ENCODE measurements around the gene RGS17.
"Not testable (repeated sequence)": the region's sequence is repeated elsewhere in the genome, so short reads cannot be mapped to it uniquely, and the experiment has no call there.

Gene RGS17, protein sequence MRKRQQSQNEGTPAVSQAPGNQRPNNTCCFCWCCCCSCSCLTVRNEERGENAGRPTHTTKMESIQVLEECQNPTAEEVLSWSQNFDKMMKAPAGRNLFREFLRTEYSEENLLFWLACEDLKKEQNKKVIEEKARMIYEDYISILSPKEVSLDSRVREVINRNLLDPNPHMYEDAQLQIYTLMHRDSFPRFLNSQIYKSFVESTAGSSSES

DNA sequence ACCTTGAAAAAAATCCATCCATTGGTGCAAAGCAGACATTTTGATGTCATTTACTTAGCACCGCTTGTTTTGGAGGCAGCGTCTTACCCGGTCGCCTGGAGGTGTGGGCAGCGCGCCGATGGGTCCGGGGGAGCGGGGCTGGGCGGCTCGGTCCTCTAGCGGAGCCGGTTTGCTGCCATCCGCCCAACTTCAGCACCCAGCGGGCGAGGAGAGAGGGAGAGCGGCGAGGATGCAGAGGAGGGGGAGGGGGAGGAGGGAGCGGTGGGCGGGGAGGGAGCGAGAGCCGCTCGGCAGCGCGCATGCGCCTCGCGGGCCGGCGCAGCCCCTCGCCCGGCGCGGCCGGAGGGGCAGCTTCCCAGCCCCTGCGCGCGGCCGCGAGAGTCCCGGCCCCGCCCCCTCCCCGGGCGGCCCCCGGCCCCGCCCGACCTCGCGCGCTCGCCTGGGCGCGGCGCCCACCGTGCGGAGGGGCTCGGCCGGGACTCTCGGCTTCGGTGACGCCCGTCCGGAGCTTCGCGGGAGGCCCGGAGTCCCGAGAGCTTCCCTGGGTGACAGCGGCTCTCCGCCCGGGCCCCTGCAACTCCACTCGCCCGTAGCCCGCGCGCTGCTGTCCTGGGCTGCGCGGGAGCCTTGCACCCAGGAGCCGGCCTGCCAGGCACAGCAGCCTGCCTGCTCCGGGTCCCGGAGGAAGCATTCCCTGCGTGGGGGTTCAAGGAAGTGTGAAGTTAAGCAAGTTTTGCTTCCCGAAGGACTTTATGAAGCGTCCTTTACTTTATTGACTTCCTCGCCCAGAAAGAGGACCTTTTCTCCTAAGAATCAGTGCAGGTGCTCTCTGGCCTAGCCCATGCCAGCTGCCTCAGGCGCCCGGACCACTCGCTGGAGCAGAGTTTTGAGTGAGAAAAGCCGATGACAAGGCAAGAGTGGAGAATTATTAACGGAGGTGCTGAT, at the start of gene RGS17:
RGS17 (minus strand) TSS at position 246 of the 945 bp plus-strand sequence. CDS start 87,264 bp downstream, outside the sequence.
- DNase-seq (ENCODE audit: low spot score): peak; percentile 97

DNA sequence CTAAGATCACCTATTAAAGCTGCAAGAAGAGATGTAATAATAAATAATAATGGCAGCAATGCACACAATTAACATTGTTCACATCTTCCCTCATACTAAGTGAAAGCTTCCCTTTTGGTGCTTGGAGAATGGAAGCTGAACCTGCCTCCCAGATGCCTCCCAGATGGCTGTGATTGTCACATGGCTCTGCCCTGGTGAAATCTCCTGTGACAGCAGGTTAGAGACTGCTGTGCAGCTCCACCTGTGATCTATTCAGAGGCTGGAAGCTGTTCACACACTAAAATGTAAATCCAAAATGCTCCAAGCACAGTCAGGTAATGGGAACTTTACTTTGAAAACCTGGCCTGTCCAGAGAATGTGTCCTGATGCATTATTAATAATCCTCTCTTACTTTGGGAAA, 41.7 kb upstream of the RGS17 start:
- DNase-seq (ENCODE audit: low spot score): no peak
- FAIRE-seq: no peak

More for the DNA sequence above, at the start of gene RGS17:
- FAIRE-seq: peak; percentile 97

DNA sequence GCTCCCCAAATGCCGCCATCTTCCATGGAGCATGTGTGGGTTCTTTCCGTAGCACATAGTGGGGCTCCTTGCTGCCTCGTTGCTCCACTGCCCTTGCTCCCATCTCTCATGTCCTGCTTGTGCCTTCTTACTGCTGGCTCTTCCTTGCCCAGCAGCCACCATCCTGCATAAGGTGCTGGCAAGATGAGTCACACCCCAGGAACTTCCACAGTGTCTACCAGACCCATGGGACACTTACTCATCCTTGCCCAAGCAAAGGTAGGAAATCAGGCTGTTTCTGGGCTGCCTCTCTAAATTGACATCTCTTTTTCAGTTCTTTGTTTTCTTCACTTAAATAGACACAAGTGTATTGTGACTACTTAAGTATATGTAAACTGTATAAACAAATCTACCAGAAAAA, 39.4 kb upstream of the RGS17 start:
- DNase-seq (ENCODE audit: low spot score): peak; percentile 78

DNA sequence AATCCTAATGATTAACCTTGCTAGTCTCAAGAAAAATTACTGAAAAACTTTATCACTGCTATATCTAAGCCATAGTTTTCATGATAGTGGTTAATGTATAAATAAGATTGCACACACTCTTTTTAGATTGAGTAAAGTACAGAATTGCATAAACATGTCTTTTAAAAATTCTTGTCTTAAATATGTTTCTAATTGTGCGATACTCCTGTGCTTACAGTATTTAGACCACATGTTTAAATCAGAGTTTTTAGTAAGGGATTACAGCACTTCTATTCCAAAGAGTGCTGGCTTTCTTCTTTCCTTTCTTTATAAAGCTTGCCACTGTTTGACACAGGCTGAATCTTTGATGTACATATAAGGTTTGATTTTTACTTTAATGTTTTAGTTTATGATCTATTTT, 36.8 kb upstream of the RGS17 start:
- FAIRE-seq (no peak), DNase-seq (ENCODE audit: low spot score) (no peak)

More for the DNA sequence above, 39.4 kb upstream of the RGS17 start:
- FAIRE-seq: peak; percentile 96

DNA sequence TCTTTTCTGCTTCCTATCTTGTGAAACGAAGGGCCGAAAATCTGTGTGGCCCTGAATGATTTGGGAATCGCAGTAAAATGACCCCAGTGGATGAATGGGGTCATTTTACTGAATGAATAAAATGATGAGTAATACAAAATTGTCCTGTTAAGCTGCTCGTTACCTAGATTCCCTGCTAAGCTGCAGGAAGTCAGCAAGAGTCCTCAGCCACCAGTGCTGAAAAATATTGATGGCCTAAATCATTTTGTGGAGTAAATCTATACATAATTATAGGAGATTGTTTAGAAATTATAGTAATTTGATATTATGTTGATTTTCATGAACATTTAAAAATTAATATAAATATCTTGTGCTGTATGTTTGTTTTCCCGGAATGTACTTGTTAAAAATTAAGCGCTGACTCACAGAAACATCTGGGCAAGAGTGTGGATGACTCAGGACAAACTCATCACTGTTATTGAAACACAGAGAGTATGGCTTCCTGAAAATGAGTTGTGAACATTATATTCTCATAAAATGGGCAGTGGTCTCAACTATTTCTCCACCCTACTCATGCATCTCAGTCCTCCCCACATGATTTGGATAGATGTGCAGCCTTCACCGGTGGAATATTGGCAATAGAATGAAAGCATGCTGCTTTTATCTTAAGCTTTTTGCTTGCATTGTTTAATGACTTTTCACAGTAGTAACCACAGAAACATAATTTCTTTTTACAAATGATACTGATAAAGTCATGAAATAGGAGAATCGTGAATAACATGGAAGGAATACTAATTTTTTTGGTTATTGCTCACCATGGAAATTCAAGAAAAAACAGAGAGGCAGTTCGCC, 36.2 kb upstream of the RGS17 start:
- DNase-seq (ENCODE audit: low spot score) (peak; percentile 63), FAIRE-seq (peak; percentile 70)

DNA sequence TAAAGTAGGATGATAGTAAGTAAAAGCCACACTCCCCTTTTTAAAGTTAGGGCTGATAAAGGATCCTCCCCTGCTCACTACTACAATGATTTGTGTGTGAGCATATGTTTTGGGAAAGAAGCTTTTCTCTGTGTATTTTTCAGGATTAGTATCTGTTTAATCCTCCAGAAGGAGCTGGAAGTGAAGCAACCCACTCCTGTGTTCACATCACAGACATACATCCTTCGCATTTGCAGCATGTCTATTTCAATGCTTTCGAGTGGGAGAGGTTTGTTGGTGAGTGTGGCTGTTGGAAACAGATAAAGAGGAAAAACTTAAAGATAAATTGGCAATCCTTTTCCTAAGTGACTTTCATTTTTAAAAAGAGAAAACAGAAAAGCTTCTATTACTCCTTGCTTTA, 31.6 kb upstream of the RGS17 start:
- DNase-seq (ENCODE audit: low spot score) (no peak), FAIRE-seq (no peak)

DNA sequence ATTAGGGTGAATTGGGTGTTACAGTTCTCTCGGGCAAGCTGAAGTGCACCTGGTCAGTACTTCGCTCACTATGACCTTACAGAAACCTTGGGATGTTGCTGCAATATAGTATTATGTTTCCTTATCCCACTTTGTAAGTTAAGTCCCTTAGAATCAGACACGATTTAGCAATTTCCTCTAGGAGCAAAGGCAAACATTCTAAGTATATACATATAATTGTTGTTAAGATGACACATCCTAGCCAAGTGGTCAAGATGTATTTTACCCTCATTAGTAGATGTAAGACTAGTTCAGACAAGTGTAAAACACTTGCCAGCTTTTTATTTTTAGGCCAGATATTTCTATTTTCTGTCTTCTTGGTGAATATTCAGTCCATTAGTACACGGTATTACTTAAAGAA, 31.1 kb upstream of the RGS17 start:
- FAIRE-seq (no peak), DNase-seq (ENCODE audit: low spot score) (no peak)

DNA sequence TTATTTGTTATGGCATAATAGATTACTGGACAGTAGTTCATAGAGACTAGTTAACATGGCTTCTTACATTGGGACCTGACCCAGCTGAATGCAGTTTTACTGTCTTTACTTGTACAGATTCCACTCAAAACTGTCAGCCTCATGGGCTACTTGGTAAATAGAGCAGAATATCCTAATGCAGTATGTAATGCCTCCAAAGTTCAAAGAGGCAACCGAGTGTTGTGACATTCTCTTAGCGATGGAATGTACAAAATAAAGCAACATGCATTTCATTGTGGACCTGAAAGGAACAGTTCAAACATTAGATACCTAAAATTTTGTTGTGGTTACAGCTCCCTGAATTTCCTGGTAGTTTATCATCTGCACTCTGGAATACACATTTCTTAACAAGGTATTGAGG, 29.1 kb upstream of the RGS17 start:
- no peak for DNase-seq (ENCODE audit: low spot score)
- no peak for FAIRE-seq

DNA sequence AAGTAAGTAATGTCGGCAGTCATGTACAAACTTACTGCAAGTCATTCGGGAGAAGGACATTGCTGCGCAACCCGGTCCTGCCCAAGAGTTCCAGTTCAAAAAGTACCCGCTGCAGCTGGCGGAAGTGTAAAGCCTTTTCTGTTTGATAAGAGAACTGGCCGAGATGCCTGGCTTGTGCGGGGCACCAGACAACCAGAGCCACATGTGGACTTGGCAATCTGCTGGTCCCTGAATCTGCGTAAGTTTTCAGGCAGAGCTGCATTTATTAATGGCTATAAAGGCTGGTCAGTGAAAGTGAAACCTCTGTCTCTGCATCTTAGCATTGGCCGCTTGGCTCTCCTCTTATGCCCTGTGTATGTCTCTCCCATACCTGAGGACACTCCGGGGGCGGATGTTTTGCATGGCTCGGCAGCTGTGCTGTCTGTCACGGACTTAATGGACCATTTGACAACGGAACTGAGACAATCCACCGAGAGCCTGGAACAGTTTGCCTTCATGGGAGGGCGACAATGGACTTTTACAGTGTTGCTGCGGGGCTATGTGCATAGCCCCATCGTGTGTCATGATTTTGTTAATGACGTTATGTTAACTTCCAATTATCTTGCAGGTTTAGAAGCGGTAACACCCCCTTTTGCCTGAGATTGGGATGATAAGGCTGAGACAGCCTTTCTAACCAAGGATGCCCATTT, 19.8 kb upstream of the RGS17 start:
- no peak for FAIRE-seq
- DNase-seq (ENCODE audit: low spot score): no peak

DNA sequence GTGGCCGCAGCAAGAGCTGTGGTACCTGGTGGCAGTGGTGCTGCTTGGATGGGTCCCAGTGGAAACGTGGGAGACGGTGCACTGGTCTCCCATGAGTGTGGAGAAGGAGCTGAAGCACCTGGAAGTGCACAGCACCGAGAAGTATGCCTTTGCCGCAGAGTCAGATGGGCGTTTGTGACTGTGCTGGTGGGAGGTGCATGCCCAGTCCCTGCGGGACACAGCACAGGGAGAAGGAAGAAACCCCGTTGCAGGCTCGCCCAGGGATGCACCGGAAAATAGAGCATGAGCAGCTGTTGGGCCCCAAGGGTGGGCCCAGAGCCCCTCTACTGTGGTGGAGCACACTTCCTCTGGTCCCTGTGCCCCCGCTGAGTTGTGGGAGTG, 19.3 kb upstream of the RGS17 start:
- no peak for FAIRE-seq
- DNase-seq (ENCODE audit: low spot score): no peak

DNA sequence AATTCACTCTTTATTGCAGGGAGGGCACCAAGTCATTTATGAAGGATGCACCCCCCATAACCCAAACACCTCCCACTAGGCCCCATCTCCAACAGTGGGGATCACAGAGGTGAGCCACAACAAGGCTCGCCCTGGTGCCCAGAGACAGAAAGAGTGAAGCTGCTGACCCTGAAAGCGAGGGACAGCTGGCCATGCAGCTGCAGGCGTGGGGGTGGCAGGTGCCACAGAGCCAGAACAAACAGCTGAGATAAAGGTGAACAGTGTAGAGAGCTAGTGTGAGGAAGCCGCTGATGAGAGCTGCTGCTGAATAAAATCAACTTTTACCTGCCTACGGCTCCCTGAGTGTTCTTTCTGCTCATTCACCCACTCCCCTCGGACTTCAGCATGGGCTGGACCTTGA, 18.8 kb upstream of the RGS17 start:
- no peak for FAIRE-seq

DNA sequence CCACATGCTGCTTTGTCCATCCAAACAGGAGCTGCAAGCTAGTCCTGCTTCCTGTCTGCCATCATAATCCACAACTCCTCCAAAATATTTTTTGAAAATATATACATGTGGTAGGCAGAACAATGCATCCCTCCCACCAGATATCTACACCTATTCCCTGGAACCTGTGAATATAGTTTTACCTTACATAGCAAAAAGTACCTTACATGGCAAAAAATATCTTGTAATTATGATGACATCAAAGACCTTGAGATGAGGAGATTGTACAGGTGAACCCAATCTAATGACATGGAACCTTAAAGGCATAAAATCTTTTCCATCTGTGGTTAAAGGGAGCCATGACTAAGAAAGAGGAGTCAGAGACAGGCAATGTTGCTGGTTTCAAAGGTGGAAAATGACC, 15.3 kb upstream of the RGS17 start:
- FAIRE-seq: no peak

More for the DNA sequence above, 18.8 kb upstream of the RGS17 start:
- no peak for DNase-seq (ENCODE audit: low spot score)

DNA sequence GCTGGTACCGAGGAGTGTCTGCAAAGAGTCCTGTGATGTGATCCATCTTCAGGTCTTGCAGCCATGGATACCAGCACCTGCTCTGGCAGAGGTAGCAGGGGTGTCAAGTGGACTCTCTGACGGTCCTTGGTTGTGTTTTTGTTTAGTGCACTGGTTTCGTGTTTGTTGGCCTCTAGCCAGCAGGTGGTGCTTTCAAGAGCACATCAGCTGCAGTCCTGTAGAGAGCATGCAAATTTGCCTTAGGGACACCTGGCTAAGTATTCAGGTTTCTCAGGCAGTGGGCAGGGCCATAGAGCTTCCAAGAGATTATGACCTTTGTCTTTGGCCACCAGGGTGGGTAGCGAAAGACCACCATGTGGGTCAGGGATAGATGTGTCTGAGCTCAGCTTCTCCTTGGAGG, 14.5 kb upstream of the RGS17 start:
- FAIRE-seq (no peak), DNase-seq (ENCODE audit: low spot score) (no peak)

More for the DNA sequence above, 15.3 kb upstream of the RGS17 start:
- DNase-seq (ENCODE audit: low spot score): no peak

DNA sequence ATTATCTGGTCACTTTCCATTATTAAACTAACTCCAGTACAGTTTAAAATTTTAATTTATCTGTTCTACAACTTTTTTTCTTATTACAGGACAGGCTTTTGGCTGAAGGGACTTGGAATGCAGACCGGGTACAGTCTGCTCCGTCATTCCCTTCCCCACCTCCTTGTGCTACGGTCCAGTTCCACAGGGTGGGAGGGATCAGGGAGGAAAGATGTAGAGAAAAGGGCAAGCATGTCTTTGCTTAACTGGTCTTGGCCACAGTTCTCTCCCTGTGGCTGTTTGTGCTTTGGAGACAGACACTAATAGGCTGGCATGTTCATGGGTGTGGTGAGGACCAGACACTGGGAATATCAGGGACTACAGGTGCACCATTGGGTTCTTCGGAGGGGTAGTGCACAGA, 12.1 kb upstream of the RGS17 start:
- FAIRE-seq (no peak), DNase-seq (ENCODE audit: low spot score) (no peak)

DNA sequence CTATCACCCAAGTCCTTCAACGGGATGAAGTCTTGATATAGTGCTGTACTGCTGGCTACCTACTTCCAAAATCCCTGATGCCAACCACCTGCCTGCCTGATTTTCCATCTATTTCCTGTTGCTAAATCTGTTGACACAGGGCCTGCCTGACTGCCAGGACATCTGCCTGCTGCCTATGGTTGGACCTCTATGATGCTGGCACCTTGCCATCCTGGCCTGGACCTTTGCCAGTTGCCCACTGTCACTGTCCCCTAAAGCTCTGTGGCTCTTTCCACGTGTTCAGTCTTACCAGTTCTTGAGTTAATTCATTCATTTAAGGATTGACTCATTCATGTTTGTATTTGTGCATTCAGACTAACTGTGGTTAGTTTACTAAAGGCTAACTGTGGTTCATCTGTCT, 9.2 kb upstream of the RGS17 start:
- DNase-seq (ENCODE audit: low spot score): no peak
- no peak for FAIRE-seq

DNA sequence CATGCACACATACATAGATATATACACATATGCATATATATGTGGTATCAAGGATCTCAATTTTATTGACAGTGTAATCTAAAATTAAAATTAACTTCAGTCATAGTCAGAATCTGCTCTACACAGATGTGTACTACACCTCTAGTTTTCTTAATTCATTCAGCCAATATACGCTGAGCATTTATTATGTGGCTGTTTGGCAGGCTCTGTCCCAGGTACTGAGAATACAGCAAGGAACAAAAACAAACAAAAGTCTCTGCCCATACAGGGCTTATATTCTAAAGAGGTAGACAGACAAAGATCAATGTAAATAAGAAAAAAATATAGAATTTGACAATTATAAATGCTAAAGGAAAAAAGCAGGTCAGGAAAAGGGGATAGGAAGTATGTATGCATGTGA, 7.8 kb upstream of the RGS17 start:
- FAIRE-seq (no peak), DNase-seq (ENCODE audit: low spot score) (no peak)

DNA sequence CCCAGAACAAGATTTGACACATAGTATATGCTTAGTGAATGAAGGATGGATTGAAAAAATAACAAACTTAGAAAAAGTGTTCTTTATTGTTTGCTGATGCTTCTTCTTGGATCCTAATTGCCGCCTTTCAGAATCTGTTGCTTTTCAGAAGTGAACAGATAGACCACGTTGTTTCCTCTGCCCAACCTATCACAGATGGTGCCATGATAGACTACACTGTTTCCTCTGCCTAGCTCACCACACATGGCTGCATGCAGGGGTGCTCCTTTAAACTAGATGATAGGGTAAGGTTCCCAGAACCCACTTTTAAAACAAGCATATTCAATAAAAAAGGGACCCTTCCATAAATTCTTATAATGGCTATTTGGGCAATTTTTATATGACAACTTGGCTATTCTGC, 4.6 kb upstream of the RGS17 start:
- no peak for FAIRE-seq
- DNase-seq (ENCODE audit: low spot score): no peak

DNA sequence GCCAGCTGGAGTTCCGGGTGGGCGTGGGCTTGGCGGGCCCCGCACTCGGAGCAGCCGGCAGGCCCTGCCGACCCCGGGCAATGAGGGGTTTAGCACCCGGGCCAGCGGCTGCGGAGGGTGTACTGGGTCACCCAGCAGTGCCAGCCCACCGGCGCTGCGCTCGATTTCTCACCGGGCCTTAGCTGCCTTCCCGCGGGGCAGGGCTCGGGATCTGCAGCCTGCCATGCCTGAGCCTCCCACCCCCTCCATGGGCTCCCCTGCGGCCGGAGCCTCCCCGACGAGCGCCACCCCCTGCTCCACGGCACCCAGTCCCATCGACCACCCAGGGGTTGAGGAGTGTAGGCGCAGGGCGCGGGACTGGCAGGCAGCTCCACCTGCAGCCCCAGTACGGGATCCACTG, 2.6 kb upstream of the RGS17 start:
- FAIRE-seq; DNase-seq (ENCODE audit: low spot score): not testable (repeated sequence)

DNA sequence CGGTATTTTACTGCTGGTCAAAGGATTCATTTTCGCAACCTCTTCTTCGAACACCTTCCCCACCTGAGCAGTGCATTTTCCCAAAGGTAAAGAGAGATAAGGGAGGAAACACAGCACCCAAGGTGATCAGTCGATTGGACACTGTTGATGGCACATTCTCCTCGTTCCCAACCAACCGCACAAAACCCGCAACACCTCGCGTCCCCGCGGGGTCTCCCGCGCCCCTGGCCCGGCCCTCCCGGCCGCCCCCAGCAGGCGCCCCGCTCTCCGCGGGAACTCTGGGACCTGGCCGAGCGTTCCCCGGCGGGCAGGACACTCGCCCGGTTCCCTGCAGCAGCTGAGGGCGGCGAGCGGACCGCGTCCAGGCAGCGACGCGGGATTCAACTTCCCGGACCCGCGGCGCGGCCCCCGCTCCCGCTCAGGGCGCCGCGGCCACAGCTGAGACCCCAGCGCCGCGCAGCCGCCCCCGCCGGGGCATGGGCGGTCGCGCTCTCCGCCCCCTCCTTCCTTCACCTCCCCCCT, 506 bp downstream of the RGS17 start:
- DNase-seq (ENCODE audit: low spot score): peak; percentile 47
- FAIRE-seq: peak; percentile 50

DNA sequence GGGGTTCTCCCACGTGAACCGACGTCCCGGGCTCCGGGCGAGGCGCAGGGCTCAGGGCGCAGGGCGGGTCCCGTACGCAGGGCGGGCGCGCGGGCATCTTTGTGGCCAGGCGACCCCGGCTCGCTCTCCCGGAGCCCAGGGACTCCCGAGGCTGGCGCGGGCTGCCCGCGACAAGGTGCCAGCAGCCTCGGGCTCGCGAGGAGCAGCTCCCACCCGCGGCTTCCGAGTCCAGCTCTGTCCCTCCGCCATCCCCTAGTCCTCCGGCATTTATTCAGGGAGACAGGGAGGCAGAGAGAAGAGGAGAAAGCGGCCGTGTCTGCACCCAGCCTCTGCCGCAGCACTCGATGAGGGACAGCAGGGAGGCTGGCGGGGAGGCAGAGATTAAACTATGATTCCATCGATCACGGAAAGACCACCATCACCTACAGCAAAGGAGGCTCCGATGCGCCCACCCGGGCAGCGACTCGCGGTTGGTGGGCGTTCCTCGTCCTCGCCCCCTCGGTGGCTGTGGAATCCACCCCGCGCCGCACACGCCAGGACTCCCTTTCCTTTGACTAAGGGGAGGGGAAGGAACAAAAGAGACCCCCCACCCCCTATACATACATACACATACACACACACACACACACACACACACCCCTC, 1.1 kb downstream of the RGS17 start:
- no peak for FAIRE-seq

More for the DNA sequence above, 1.1 kb downstream of the RGS17 start:
- peak; percentile 38 for DNase-seq (ENCODE audit: low spot score)

Measured in urothelium cell line (cell line).